Heart left ventricle (tissue), 16 donors: Measurements from ENCODE around the gene ARFIP2. TPM values are rescaled to one million over a fixed set of nuclear protein-coding genes. Genes with fewer than 3 reads are reported as not detected.
"Not testable (repeated sequence)": the region's sequence is repeated elsewhere in the genome, so short reads cannot be mapped to it uniquely, and the experiment has no call there.

Experiments
- ATAC-seq, 4 donors: fragments of 200-7000 bp; cut with Tn5 transposase; one replicate each; pipeline ENCODE4 v1.9.1; 2020 to 2022; ENCODE audit warnings: moderate library complexity in 4 of 4, mild to moderate bottlenecking in 3 of 4, moderate number of reproducible peaks in 1 of 4
- DNase-seq, 5 donors: peaks; one replicate each; pipeline ENCODE4 v3.0.0-alpha.2; 2020
- H3K27ac ChIP-seq, 12 donors: fragments of 200-600 bp; sonication (generic) in 4 of 12; one replicate each; pipeline versions ENCODE4 v1.5.0 to v1.8.0; 2016 to 2022; ENCODE audit warnings: mild to moderate bottlenecking in 2 of 12
- H3K27me3 ChIP-seq, 9 donors: fragments of 200-600 bp; sonication (generic) in 2 of 9; one replicate each; pipeline versions ENCODE4 v1.5.1 to v1.8.0; 2016 to 2022; ENCODE audit warnings: mild to moderate bottlenecking in 3 of 9
- H3K36me3 ChIP-seq, 9 donors: fragments of 200-600 bp; sonication (generic) in 2 of 9; one replicate each; pipeline versions ENCODE4 v1.5.0 to v1.8.0; 2018 to 2022; ENCODE audit warnings: mild to moderate bottlenecking in 2 of 9
- H3K4me1 ChIP-seq, 12 donors: fragments of 200-600 bp; sonication (generic) in 4 of 12; one replicate each; pipeline versions ENCODE4 v1.5.0 to v1.8.0; 2016 to 2022; ENCODE audit warnings: mild to moderate bottlenecking in 3 of 12
- H3K4me3 ChIP-seq, 12 donors: fragments of 200-600 bp; sonication (generic) in 4 of 12; one replicate each; pipeline versions ENCODE4 v1.5.0 to v1.8.0; 2017 to 2022; ENCODE audit warnings: mild to moderate bottlenecking in 9 of 12, moderate library complexity in 4 of 12
- H3K9me3 ChIP-seq, 12 donors: fragments of 200-600 bp; sonication (generic) in 4 of 12; one replicate each; pipeline versions ENCODE4 v1.5.0 to v1.8.0; 2016 to 2022; ENCODE audit warnings: mild to moderate bottlenecking in 1 of 12
- POLR2A ChIP-seq, 2 donors: fragments of 450-650 bp; IDR thresholded peaks; one replicate each; pipeline ENCODE4 v1.6.1; 2017; ENCODE audit warnings: antibody characterized with exemption in 2 of 2, mild to moderate bottlenecking in 2 of 2, moderate library complexity in 2 of 2
- WGBS, 4 donors: extraction: QIAGEN DNeasy Blood & Tissue Kit in 2 of 4; methylation state at CpG; one replicate each; pipeline versions ENCODE4 v1.1.5 to v1.1.7; 2013 to 2018; 5-methylcytosine and 5-hydroxymethylcytosine counted together
- intact Hi-C, 10 donors: fragments of 100-400 bp; cut with DNase I; formaldehyde crosslinking; loops; one replicate each; pipeline versions ENCODE4 v1.11.1 to v1.14.2; 2022
- polyA plus RNA-seq, 2 donors: library from polyadenylated mRNA; stranded (reverse); fragments of 200-250 nt; gene quantifications; one replicate each; pipeline ENCODE4 v1.2.3, GENCODE V29; 2013
- total RNA-seq, 9 donors: library from RNA; depleted of rRNA in 2 of 9; stranded (reverse); fragments of >200 nt in 2 of 9; fragmentation: NEBNext Ultra II Directional in 3 of 9; extraction: Animal tissue kit (Norgen Biotek cat#: 25700) in 3 of 9; gene quantifications; one replicate each; pipeline versions ENCODE4 v1.1.0 to v1.2.4, GENCODE V29; 2016 to 2023
- TF ChIP-seq, protein P1 (sequence below), 12 donors: fragments of 200-600 bp; sonication (generic) in 4 of 12; IDR thresholded peaks; one replicate each; pipeline versions ENCODE4 v1.5.0 to v1.8.0; 2018 to 2022; ENCODE audit warnings: antibody characterized with exemption in 12 of 12, mild to moderate bottlenecking in 5 of 12
- donor health status: ischemic (EF 13 %, LVEDD 7.1; RV severe dilation, severe dysfunction).
- donor health status: healthy with polysubstance abuse.
- donor health status: DM: no; HTN: yes; CAD: no.
- donor health status: DM: no; HTN: no; CAD: no.
- donor health status: ischemic (EF 25% LVEDD 6.9; RV normal size, moderate dysfunction).
- donor health status: ischemic (EF 25% LVEDD 5.7; RV mildly dilated, moderate dysfunction).
- donor health status: healthy.
- donor health status: DM: yes; HTN: yes; CAD: no.
- donor health status: ischemic (EF 35%, LVEDD 5.7; RV mildly dilated, moderate dysfunction).
- donor health status: nonischemic (EF 11% LVEDD 7.7; RV severe dilation, severe dysfunction).
- donor health status: DM: yes; HTN: yes; CAD: no.
- donor health status: PGD.
- donor health status: ischemic (EF 29% LVEDD 5.4; RV normal size, mild dysfunction).
- donor health status: nonischemic (EF 23%, LVEDD 6.1; RV moderate dilation, normal function).

Gene ARFIP2
- total and polyA plus RNA-seq, 11 donors: 10.7 to 36.7 (median 18.9) TPM

DNA sequence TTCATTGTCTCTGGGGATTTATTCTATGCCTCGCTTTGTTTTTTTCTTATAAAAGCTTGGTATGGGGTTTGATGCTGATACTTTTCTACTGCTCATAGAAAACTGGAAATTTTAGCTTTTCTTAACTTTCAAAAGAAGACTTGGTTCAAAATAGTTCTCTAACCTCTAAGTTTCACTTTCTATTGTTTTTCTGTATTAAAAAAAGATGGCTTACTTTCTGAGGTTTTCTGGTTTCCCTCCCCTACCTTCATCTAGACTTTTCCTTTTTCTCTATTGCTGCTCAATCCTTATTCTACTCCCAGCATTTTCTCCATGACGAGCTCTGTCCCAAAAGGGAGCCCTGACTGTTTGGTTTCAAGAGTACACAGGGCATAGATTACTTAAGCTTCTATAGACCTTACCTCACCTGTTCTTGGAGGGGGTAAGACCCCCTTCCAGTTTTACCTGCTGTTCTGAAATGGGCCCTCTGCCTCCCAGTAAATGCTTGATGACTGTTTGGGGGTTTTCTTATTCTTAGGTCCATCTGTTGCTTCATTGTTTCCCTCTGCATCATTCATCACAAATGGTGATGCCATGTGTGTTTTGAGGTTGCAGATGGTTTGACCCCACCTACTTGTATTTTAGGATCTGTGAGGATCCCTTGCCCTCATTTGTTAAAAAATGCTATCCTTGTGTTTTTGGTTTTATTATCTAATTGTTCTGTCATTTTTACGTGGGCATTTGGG is 45.4 kb upstream of the ARFIP2 start:
- DNase-seq (no peak), ATAC-seq (no peak)
- H3K27ac ChIP-seq: no peak overlapping the region
- WGBS, 4 donors: 87 to 92% (median 89%) methylated on average over 3 of the region's 3 CpGs
- no peaks in the 10 kb centered on the region for H3K9me3 ChIP-seq
- H3K27me3 ChIP-seq: no peaks in the 10 kb centered on the region
- H3K4me1 ChIP-seq: no peaks in the 10 kb centered on the region
- no peak for TF ChIP-seq POLR2A (IDR thresholded peaks at IDR 0.05)
- TF ChIP-seq, protein P1, sequence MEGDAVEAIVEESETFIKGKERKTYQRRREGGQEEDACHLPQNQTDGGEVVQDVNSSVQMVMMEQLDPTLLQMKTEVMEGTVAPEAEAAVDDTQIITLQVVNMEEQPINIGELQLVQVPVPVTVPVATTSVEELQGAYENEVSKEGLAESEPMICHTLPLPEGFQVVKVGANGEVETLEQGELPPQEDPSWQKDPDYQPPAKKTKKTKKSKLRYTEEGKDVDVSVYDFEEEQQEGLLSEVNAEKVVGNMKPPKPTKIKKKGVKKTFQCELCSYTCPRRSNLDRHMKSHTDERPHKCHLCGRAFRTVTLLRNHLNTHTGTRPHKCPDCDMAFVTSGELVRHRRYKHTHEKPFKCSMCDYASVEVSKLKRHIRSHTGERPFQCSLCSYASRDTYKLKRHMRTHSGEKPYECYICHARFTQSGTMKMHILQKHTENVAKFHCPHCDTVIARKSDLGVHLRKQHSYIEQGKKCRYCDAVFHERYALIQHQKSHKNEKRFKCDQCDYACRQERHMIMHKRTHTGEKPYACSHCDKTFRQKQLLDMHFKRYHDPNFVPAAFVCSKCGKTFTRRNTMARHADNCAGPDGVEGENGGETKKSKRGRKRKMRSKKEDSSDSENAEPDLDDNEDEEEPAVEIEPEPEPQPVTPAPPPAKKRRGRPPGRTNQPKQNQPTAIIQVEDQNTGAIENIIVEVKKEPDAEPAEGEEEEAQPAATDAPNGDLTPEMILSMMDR (IDR thresholded peaks at IDR 0.05): no peak
- intact Hi-C loops: no loop called here
- peaks cover 0 to 31% (median 12%) of the 10 kb centered on the region in 9 donors for H3K36me3 ChIP-seq
- no peak overlapping the region for H3K4me3 ChIP-seq

DNA sequence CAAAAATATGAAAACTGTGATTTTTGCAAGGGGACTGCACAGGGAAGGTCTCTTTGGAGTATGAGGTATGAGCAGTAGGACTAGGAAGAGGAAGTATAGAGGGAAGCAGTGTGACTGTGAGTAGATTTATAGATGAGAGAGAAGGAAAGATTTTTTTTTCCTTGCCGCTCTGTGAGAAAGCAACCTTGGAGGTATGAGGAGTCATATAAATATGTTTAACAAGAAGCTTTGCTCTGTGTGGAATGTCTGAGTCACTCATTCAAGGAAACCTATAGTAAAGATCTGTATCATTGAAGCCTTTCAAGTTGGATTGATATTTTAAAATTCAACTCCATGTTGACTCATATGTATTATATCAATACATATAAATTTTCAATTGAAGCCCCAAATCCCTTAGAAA is 42.1 kb upstream of the ARFIP2 start:
- Histone ChIP-seq H3K4me1 (no peaks in the 10 kb centered on the region), H3K27ac (no peak overlapping the region), H3K9me3 (no peaks in the 10 kb centered on the region), H3K27me3 (no peaks in the 10 kb centered on the region), H3K4me3 (no peak overlapping the region), H3K36me3 (peaks cover 0 to 42% (median 21%) of the 10 kb centered on the region in 9 donors)
- ATAC-seq: no peak
- 2 to 95% (median 68%) methylated on average over 1 of the region's 1 CpG for WGBS, 4 donors
- TF ChIP-seq POLR2A (IDR thresholded peaks at IDR 0.05): no peak
- TF ChIP-seq, protein P1 (IDR thresholded peaks at IDR 0.05): no peak
- no peak for DNase-seq
- intact Hi-C loops: no loop called here

GRCh38 chr11:6521946-6522345 is 40.8 kb upstream of the ARFIP2 start:
- intact Hi-C loops, DNase-seq, ATAC-seq, H3K27me3 ChIP-seq, H3K9me3 ChIP-seq, H3K4me3 ChIP-seq, H3K27ac ChIP-seq, H3K4me1 ChIP-seq: not testable (repeated sequence)
- H3K36me3 ChIP-seq: peaks cover 0 to 54% (median 24%) of the 10 kb centered on the region in 9 donors
- WGBS, 4 donors: 96 to 99% (median 97%) methylated on average over 3 of the region's 3 CpGs

DNA sequence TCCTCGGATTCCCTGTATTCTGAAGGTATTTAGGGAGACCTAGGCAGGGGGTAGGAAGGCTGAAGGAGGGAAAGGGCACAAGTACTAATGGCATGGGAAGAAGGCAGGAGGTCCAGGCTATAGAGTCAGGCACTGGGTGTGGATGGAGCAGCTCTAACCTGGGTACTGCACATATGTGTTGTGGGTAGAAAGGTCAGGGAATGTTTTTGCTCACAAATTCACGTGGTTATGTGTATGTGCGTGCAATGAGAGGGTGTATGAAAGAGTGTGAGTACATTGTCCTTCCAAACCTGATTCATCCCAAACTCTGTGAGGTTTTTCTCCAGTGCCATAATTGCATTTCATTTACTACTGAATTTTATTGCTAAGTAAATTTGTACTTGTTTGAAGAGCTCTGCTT is 39.1 kb upstream of the ARFIP2 start:
- Histone ChIP-seq H3K36me3 (peaks cover 0 to 55% (median 24%) of the 10 kb centered on the region in 9 donors), H3K27ac (no peak overlapping the region), H3K4me3 (no peak overlapping the region), H3K4me1 (peaks cover 0 to 13% (median 0%) of the 10 kb centered on the region in 12 donors), H3K9me3 (no peaks in the 10 kb centered on the region), H3K27me3 (no peaks in the 10 kb centered on the region)
- ATAC-seq: no peak
- intact Hi-C loops: no loop called here
- DNase-seq: no peak
- no peak for TF ChIP-seq POLR2A (IDR thresholded peaks at IDR 0.05)
- TF ChIP-seq, protein P1 (IDR thresholded peaks at IDR 0.05): no peak
- WGBS, 4 donors: 84 to 99% (median 89%) methylated on average over 3 of the region's 3 CpGs

GRCh38 chr11:6516865-6517264 is 35.7 kb upstream of the ARFIP2 start:
- H3K4me1 ChIP-seq: peaks cover 0 to 14% (median 0%) of the 10 kb centered on the region in 12 donors
- H3K27ac ChIP-seq: no peak overlapping the region
- H3K4me3 ChIP-seq: no peak overlapping the region
- H3K27me3 ChIP-seq: no peaks in the 10 kb centered on the region
- peak in 3 of 4 donors; percentile 51 to 74 (median 62) for ATAC-seq
- intact Hi-C loops: no loop called here
- TF ChIP-seq POLR2A (IDR thresholded peaks at IDR 0.05): no peak
- TF ChIP-seq, protein P1 (IDR thresholded peaks at IDR 0.05): no peak
- no peak for DNase-seq
- peaks cover 0 to 4% (median 0%) of the 10 kb centered on the region in 12 donors for H3K9me3 ChIP-seq
- H3K36me3 ChIP-seq: peaks cover 0 to 75% (median 41%) of the 10 kb centered on the region in 9 donors
